Activated CD4-positive, alpha-beta memory T cell treated with anti-CD3 and anti-CD28 coated beads for 36 hours (primary cell): Measurements from ENCODE around the gene VDAC2. TPM values are rescaled to one million over a fixed set of nuclear protein-coding genes. Genes with fewer than 3 reads are reported as not detected.
"Not testable (repeated sequence)": the region's sequence is repeated elsewhere in the genome, so short reads cannot be mapped to it uniquely, and the experiment has no call there.

ENCODE experiments used
- CTCF ChIA-PET: fragments of 350-600 bp; sonication (Branson Sonifier 250); formaldehyde crosslinking; loops from one replicate; lab custom pipeline; 2021; ENCODE audit warnings: antibody characterized with exemption, inconsistent platforms; lab: Charles Lee
- POLR2A ChIA-PET: fragments of 350-600 bp; sonication (Branson Sonifier 250); formaldehyde crosslinking; loops from one replicate; lab custom pipeline; 2021; ENCODE audit warnings: antibody characterized with exemption; lab: Charles Lee
- DNase-seq: peaks from one replicate; pipeline ENCODE4 v3.0.0-alpha.2; 2020
- H3K27ac Mint-ChIP-seq: one replicate; pipeline ENCODE4 v1.8.0; 2021; ENCODE audit warnings: mixed read lengths
- H3K27me3 Mint-ChIP-seq: one replicate; pipeline ENCODE4 v1.8.0; 2021; ENCODE audit warnings: mixed read lengths
- H3K36me3 Mint-ChIP-seq: one replicate; pipeline ENCODE4 v1.8.0; 2021; ENCODE audit warnings: mixed read lengths
- H3K4me1 Mint-ChIP-seq: one replicate; pipeline ENCODE4 v1.8.0; 2021; ENCODE audit warnings: low read depth, mixed read lengths
- H3K4me3 Mint-ChIP-seq: one replicate; pipeline ENCODE4 v1.8.0; 2021; ENCODE audit warnings: mild to moderate bottlenecking, mixed read lengths
- H3K9me3 Mint-ChIP-seq: one replicate; pipeline ENCODE4 v1.8.0; 2021; ENCODE audit warnings: mixed read lengths
- intact Hi-C: fragments of 100-400 bp; cut with micrococcal nuclease; formaldehyde crosslinking; loops from one replicate; pipeline ENCODE4 v1.15.1; 2023
- total RNA-seq, 2 experiments: library from RNA; stranded (reverse); gene quantifications; one replicate each; pipeline ENCODE4 v1.2.3, GENCODE V29; 2021

Gene VDAC2
- total RNA-seq, 2 experiments from 2014 or later = 217 to 221 TPM

- no peaks in the 10 kb centered on the region for H3K36me3 Mint-ChIP-seq
- POLR2A ChIA-PET = interaction anchor here (0.6 to 2.4 kb wide), 2 partner anchors 24 to 1139 kb away, joined by 3 to 14 read pairs; partner anchors contain the start of gene VDAC2
- intact Hi-C loops = no loop called here
- no peaks in the 10 kb centered on the region for H3K27me3 Mint-ChIP-seq
- CTCF ChIA-PET = interaction anchor here (0.8 to 3.9 kb wide), 2 partner anchors 47 to 73 kb away, joined by 3 to 109 read pairs; partner anchors contain the start of gene COMTD1
- H3K9me3 Mint-ChIP-seq = no peaks in the 10 kb centered on the region
- no peak for DNase-seq
- peak overlapping the region; percentile 21 for H3K27ac Mint-ChIP-seq
- H3K4me1 Mint-ChIP-seq = peaks cover 12% of the 10 kb centered on the region
- H3K4me3 Mint-ChIP-seq = no peak overlapping the region
These were observed 24.3 kb upstream of the VDAC2 start for GRCh38 chr10:75186310-75186709.

- peak overlapping the region; percentile 56 for H3K27ac Mint-ChIP-seq
- ChIA-PET POLR2A (interaction anchor here (0.7 to 2.4 kb wide), 5 partner anchors 20 to 47 kb away, joined by 3 to 14 read pairs (median 3); partner anchors contain the start of genes COMTD1 and VDAC2), CTCF (interaction anchor here (0.6 to 3.9 kb wide), 17 partner anchors 8 to 829 kb away, joined by 3 to 109 read pairs (median 5); partner anchors contain the start of genes COMTD1 and VDAC2)
- H3K4me1 Mint-ChIP-seq = peaks cover 9% of the 10 kb centered on the region
- H3K4me3 Mint-ChIP-seq = no peak overlapping the region
- intact Hi-C loops = loop anchor here (1.0 kb wide), 3 partner anchors 23 to 48 kb away; no protein-coding TSS in a partner anchor
- no peaks in the 10 kb centered on the region for H3K9me3 Mint-ChIP-seq
- H3K36me3 Mint-ChIP-seq = no peaks in the 10 kb centered on the region
- no peaks in the 10 kb centered on the region for H3K27me3 Mint-ChIP-seq
- DNase-seq = peak; percentile 75
These were observed 22.6 kb upstream of the VDAC2 start for GRCh38 chr10:75187961-75188426.

- CTCF ChIA-PET = interaction anchor here (0.6 to 3.9 kb wide), 17 partner anchors 8 to 829 kb away, joined by 3 to 109 read pairs (median 5); partner anchors contain the start of genes COMTD1 and VDAC2
- not testable (repeated sequence) for H3K9me3 Mint-ChIP-seq, H3K27me3 Mint-ChIP-seq, DNase-seq, H3K4me3 Mint-ChIP-seq, H3K36me3 Mint-ChIP-seq, H3K27ac Mint-ChIP-seq, H3K4me1 Mint-ChIP-seq
- intact Hi-C loops = loop anchor here (1.0 kb wide), 3 partner anchors 23 to 48 kb away; no protein-coding TSS in a partner anchor
- POLR2A ChIA-PET = interaction anchor here (0.7 to 2.4 kb wide), 5 partner anchors 20 to 47 kb away, joined by 3 to 14 read pairs (median 3); partner anchors contain the start of genes COMTD1 and VDAC2
These were observed 22.1 kb upstream of the VDAC2 start for GRCh38 chr10:75188522-75188921.

- Mint-ChIP-seq H3K4me1 (peaks cover 9% of the 10 kb centered on the region), H3K36me3 (no peaks in the 10 kb centered on the region), H3K27ac (no peak overlapping the region), H3K27me3 (no peaks in the 10 kb centered on the region), H3K4me3 (no peak overlapping the region), H3K9me3 (no peaks in the 10 kb centered on the region)
- CTCF ChIA-PET = interaction anchor here (1.5 to 3.9 kb wide), 2 partner anchors 8 to 44 kb away, joined by 8 to 109 read pairs; partner anchors contain the start of gene COMTD1
- intact Hi-C loops = no loop called here
- no peak for DNase-seq
- POLR2A ChIA-PET = no interaction called here
These were observed 21.1 kb upstream of the VDAC2 start for GRCh38 chr10:75189266-75190096.

GRCh38 chr10:75191821-75192568 lies 18.6 kb upstream of the VDAC2 start:
- ChIA-PET CTCF (no interaction called here), POLR2A (no interaction called here)
- Mint-ChIP-seq H3K4me1 (peaks cover 6% of the 10 kb centered on the region), H3K27me3 (no peaks in the 10 kb centered on the region), H3K9me3 (no peaks in the 10 kb centered on the region), H3K27ac (no peak overlapping the region), H3K4me3 (no peak overlapping the region), H3K36me3 (no peaks in the 10 kb centered on the region)
- DNase-seq = no peak
- intact Hi-C loops = no loop called here

GRCh38 chr10:75194625-75195024 lies 16.0 kb upstream of the VDAC2 start:
- H3K27ac Mint-ChIP-seq = not testable (repeated sequence)

GRCh38 chr10:75195035-75195763 lies 15.4 kb upstream of the VDAC2 start:
- Mint-ChIP-seq H3K27me3 (no peaks in the 10 kb centered on the region), H3K4me1 (no peaks in the 10 kb centered on the region), H3K36me3 (no peaks in the 10 kb centered on the region), H3K27ac (no peak overlapping the region), H3K9me3 (no peaks in the 10 kb centered on the region), H3K4me3 (no peak overlapping the region)
- no peak for DNase-seq
- intact Hi-C loops = no loop called here
- CTCF ChIA-PET = interaction anchor here (1.1 kb wide), 1 partner anchor 35 kb away, joined by 3 read pairs; no protein-coding TSS in a partner anchor
- POLR2A ChIA-PET = no interaction called here

More at GRCh38 chr10:75194625-75195024, 16.0 kb upstream of the VDAC2 start:
- H3K4me1 Mint-ChIP-seq, H3K9me3 Mint-ChIP-seq, H3K4me3 Mint-ChIP-seq, POLR2A ChIA-PET, H3K27me3 Mint-ChIP-seq, DNase-seq, intact Hi-C loops, H3K36me3 Mint-ChIP-seq: not testable (repeated sequence)
- CTCF ChIA-PET = interaction anchor here (0.7 to 1.1 kb wide), 2 partner anchors 36 to 38 kb away, joined by 3 read pairs; no protein-coding TSS in a partner anchor

GRCh38 chr10:75197066-75197465 lies 13.5 kb upstream of the VDAC2 start:
- H3K4me1 Mint-ChIP-seq = no peaks in the 10 kb centered on the region
- H3K4me3 Mint-ChIP-seq = no peak overlapping the region

GRCh38 chr10:75197906-75198305 lies 12.7 kb upstream of the VDAC2 start:
- H3K27ac Mint-ChIP-seq = no peak overlapping the region
- no peak for DNase-seq
- no peaks in the 10 kb centered on the region for H3K27me3 Mint-ChIP-seq
- CTCF ChIA-PET = interaction anchor here (0.9 to 2.1 kb wide), 2 partner anchors 9 to 14 kb away, joined by 3 to 8 read pairs; no protein-coding TSS in a partner anchor
- POLR2A ChIA-PET = no interaction called here
- H3K4me3 Mint-ChIP-seq = no peak overlapping the region
- H3K9me3 Mint-ChIP-seq = no peaks in the 10 kb centered on the region
- H3K36me3 Mint-ChIP-seq = no peaks in the 10 kb centered on the region
- no peaks in the 10 kb centered on the region for H3K4me1 Mint-ChIP-seq
- intact Hi-C loops = no loop called here

More at GRCh38 chr10:75197066-75197465, 13.5 kb upstream of the VDAC2 start:
- H3K9me3 Mint-ChIP-seq = no peaks in the 10 kb centered on the region
- no peaks in the 10 kb centered on the region for H3K36me3 Mint-ChIP-seq
- H3K27ac Mint-ChIP-seq = no peak overlapping the region
- intact Hi-C loops = no loop called here
- no peak for DNase-seq
- H3K27me3 Mint-ChIP-seq = no peaks in the 10 kb centered on the region
- ChIA-PET POLR2A (no interaction called here), CTCF (interaction anchor here (0.7 to 2.1 kb wide), 3 partner anchors 9 to 39 kb away, joined by 3 to 8 read pairs (median 3); partner anchors contain the start of gene COMTD1)

- intact Hi-C loops, DNase-seq, H3K4me3 Mint-ChIP-seq, H3K4me1 Mint-ChIP-seq, H3K27me3 Mint-ChIP-seq, H3K36me3 Mint-ChIP-seq, H3K27ac Mint-ChIP-seq, H3K9me3 Mint-ChIP-seq: not testable (repeated sequence)
- CTCF ChIA-PET = interaction anchor here (1.5 kb wide), 1 partner anchor 12 kb away, joined by 4 read pairs; no protein-coding TSS in a partner anchor
- POLR2A ChIA-PET = interaction anchor here (0.6 to 0.8 kb wide), 3 partner anchors 11 to 101 kb away, joined by 3 to 4 read pairs (median 3); partner anchors contain the start of gene VDAC2
These were observed 10.6 kb upstream of the VDAC2 start for GRCh38 chr10:75199949-75200348.

- no peak overlapping the region for H3K27ac Mint-ChIP-seq
- ChIA-PET POLR2A (no interaction called here), CTCF (no interaction called here)
- no peaks in the 10 kb centered on the region for H3K36me3 Mint-ChIP-seq
- peak; percentile 7 for DNase-seq
- intact Hi-C loops = no loop called here
- H3K27me3 Mint-ChIP-seq = no peaks in the 10 kb centered on the region
- no peak overlapping the region for H3K4me3 Mint-ChIP-seq
- H3K4me1 Mint-ChIP-seq = no peaks in the 10 kb centered on the region
- no peaks in the 10 kb centered on the region for H3K9me3 Mint-ChIP-seq
These were observed 8.7 kb upstream of the VDAC2 start for GRCh38 chr10:75201793-75202307.
